Neural crest cell (in vitro differentiated cells): ENCODE data around the gene HDAC4. TPM values are rescaled to one million over a fixed set of nuclear protein-coding genes. Genes with fewer than 3 reads are reported as not detected.

ENCODE experiments used
- DNase-seq: peaks from one replicate; pipeline ENCODE4 v3.0.0; 2021; ENCODE audit warnings: low read depth, mixed read lengths, low spot score
- H3K27ac Mint-ChIP-seq: one replicate; pipeline ENCODE4 v1.8.0; 2021; ENCODE audit warnings: mild to moderate bottlenecking, mixed read lengths; ENCODE audit not compliant: unreplicated experiment
- H3K27me3 Mint-ChIP-seq: 2 replicates; pipeline ENCODE4 v1.8.0; 2021; ENCODE audit warnings: low read depth, mild to moderate bottlenecking, mixed read lengths
- H3K36me3 Mint-ChIP-seq: 2 replicates; pipeline ENCODE4 v1.8.0; 2021; ENCODE audit warnings: low read depth, mild to moderate bottlenecking, mixed read lengths
- H3K4me1 Mint-ChIP-seq: 2 replicates; pipeline ENCODE4 v1.8.0; 2021; ENCODE audit warnings: mixed read lengths
- H3K4me3 Mint-ChIP-seq: one replicate; pipeline ENCODE4 v1.8.0; 2021; ENCODE audit warnings: mild to moderate bottlenecking, mixed read lengths
- H3K9me3 Mint-ChIP-seq: 2 replicates; pipeline ENCODE4 v1.8.0; 2021; ENCODE audit warnings: mixed read lengths
- total RNA-seq: library from RNA; stranded (reverse); gene quantifications from 2 replicates; pipeline ENCODE4 v1.2.1, GENCODE V29; 2021
- TF ChIP-seq, protein P1 (sequence below): fragments of 200-600 bp; sonication (generic); conservative IDR thresholded peaks from 2 replicates; pipeline ENCODE4 v1.5.0; 2021; ENCODE audit warnings: antibody characterized with exemption, mild to moderate bottlenecking

HDAC4 gene
- total RNA-seq, 1 donor from 2014 or later: 52.1 TPM

DNA sequence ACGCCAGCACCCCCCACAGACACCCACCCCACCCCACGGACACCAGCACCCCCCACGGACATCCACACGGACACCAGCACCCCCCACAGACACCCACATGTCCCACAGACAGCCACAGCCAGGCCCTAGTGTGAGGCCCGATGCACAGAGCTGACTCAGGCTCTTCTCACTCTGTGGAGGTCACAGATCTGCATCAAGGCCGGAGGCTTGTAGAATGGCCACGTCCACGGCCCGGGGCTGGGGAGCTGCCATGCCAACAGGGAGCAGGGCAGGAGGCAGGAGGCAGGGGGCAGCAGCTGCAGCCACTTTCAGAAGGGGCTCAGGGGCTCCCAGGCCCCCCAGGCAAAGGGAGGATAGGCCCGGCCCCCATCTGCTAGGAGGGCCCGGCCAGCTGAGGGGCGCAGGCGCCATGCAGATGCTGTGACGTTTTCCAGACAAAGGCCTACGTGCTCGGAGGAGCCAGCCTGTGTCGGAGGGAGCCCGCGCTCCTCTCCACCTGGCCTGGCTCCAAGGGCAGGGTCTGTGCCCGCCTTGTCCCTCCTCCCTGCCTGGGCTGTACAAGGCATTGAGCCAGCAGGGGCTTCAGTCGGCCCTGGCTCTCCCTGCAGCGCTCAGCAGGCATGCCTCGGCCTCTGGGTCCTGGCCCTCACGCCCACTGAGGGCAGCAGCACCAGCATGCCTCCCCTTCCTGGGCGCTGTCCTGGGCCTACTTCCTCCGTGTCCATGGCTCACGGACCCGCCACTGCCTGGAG is 304.0 kb downstream of the HDAC4 start:
- Mint-ChIP-seq H3K36me3 (no peaks in the 10 kb centered on the region), H3K27ac (no peak overlapping the region), H3K4me3 (no peak overlapping the region), H3K9me3 (no peaks in the 10 kb centered on the region), H3K27me3 (no peaks in the 10 kb centered on the region), H3K4me1 (peaks cover 4% of the 10 kb centered on the region)
- no peak for DNase-seq
- TF ChIP-seq, protein P1, sequence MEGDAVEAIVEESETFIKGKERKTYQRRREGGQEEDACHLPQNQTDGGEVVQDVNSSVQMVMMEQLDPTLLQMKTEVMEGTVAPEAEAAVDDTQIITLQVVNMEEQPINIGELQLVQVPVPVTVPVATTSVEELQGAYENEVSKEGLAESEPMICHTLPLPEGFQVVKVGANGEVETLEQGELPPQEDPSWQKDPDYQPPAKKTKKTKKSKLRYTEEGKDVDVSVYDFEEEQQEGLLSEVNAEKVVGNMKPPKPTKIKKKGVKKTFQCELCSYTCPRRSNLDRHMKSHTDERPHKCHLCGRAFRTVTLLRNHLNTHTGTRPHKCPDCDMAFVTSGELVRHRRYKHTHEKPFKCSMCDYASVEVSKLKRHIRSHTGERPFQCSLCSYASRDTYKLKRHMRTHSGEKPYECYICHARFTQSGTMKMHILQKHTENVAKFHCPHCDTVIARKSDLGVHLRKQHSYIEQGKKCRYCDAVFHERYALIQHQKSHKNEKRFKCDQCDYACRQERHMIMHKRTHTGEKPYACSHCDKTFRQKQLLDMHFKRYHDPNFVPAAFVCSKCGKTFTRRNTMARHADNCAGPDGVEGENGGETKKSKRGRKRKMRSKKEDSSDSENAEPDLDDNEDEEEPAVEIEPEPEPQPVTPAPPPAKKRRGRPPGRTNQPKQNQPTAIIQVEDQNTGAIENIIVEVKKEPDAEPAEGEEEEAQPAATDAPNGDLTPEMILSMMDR: no peak

GRCh38 chr2:239095460-239096081 is 305.2 kb downstream of the HDAC4 start:
- no peak overlapping the region for H3K4me3 Mint-ChIP-seq
- no peak overlapping the region for H3K27ac Mint-ChIP-seq

DNA sequence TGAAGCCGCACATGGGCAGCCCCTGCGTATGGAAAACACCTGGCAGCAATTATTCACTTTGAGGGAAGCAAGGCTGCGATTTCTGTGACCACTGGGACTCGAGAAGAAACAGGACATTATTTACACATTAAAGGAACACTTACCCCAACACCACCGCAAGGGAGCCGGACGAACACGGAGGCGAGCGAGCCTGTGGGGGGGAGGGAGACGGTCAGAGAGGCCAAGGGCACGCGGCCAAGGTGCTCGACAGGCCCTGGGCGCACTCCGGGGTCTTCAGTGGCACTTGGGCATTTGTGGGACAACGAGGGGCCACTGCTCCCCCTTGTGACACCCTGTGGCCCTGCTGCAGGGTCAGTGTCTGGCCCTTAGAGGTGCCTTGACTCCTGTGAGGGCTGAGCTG is 306.0 kb downstream of the HDAC4 start:
- Mint-ChIP-seq H3K27ac (no peak overlapping the region), H3K9me3 (no peaks in the 10 kb centered on the region), H3K4me1 (peaks cover 17% of the 10 kb centered on the region), H3K27me3 (no peaks in the 10 kb centered on the region), H3K4me3 (no peak overlapping the region), H3K36me3 (no peaks in the 10 kb centered on the region)
- no peak for DNase-seq
- TF ChIP-seq, protein P1: no peak

More at GRCh38 chr2:239095460-239096081, 305.2 kb downstream of the HDAC4 start:
- no peaks in the 10 kb centered on the region for H3K36me3 Mint-ChIP-seq
- DNase-seq: no peak
- H3K9me3 Mint-ChIP-seq: no peaks in the 10 kb centered on the region
- no peaks in the 10 kb centered on the region for H3K27me3 Mint-ChIP-seq
- peaks cover 10% of the 10 kb centered on the region for H3K4me1 Mint-ChIP-seq
- TF ChIP-seq, protein P1: no peak

- Mint-ChIP-seq H3K4me3 (no peak overlapping the region), H3K27me3 (no peaks in the 10 kb centered on the region), H3K27ac (peak overlapping the region; percentile 36), H3K36me3 (no peaks in the 10 kb centered on the region), H3K9me3 (no peaks in the 10 kb centered on the region), H3K4me1 (peaks cover 19% of the 10 kb centered on the region)
- DNase-seq: no peak
- TF ChIP-seq, protein P1: no peak
Observed at GRCh38 chr2:239093952-239094351, 306.9 kb downstream of the HDAC4 start.

GRCh38 chr2:239093542-239093941 is 307.3 kb downstream of the HDAC4 start:
- TF ChIP-seq, protein P1: no peak
- no peaks in the 10 kb centered on the region for H3K27me3 Mint-ChIP-seq
- H3K4me1 Mint-ChIP-seq: peaks cover 23% of the 10 kb centered on the region
- no peaks in the 10 kb centered on the region for H3K9me3 Mint-ChIP-seq
- H3K27ac Mint-ChIP-seq: no peak overlapping the region
- DNase-seq: no peak
- no peaks in the 10 kb centered on the region for H3K36me3 Mint-ChIP-seq
- no peak overlapping the region for H3K4me3 Mint-ChIP-seq
